Panc1 (cell line): ENCODE results near the gene TOLLIP. TPM values are rescaled to one million over a fixed set of nuclear protein-coding genes. Genes with fewer than 3 reads are reported as not detected.

Experiments used
- ATAC-seq: fragments of 200-7000 bp; cut with Tn5 transposase; 2 replicates; pipeline ENCODE4 v1.9.1; 2020; ENCODE audit warnings: mild to moderate bottlenecking, moderate library complexity
- BruUV-seq: library from RNA; stranded (reverse); fragments of 400-500 nt; replicated peaks from 2 replicates; lab custom pipeline; 2021; lab: Mats Ljungman, UMichigan
- CTCF ChIA-PET: fragments of 300-600 bp; sonication (Branson Sonifier 250); formaldehyde crosslinking; loops from one replicate; lab custom pipeline; 2022; ENCODE audit warnings: antibody characterized with exemption; lab: Charles Lee
- POLR2A ChIA-PET: fragments of 300-600 bp; sonication (Branson Sonifier 250); formaldehyde crosslinking; loops from one replicate; lab custom pipeline; 2022; ENCODE audit warnings: antibody characterized with exemption; lab: Charles Lee
- DNase-seq: peaks from one replicate; pipeline ENCODE4 v3.0.0-alpha.2; 2010; ENCODE audit warnings: low read depth, low spot score
- H3K27ac ChIP-seq: 2 replicates; pipeline ENCODE4 v1.5.1; 2011; ENCODE audit warnings: mild to moderate bottlenecking, low read length, inconsistent platforms
- H3K27me3 ChIP-seq: fragments of 200-500 bp; sonication (Bioruptor generic); 2 replicates; pipeline ENCODE4 v1.6.0; 2014; ENCODE audit warnings: low read length, inconsistent platforms; ENCODE audit not compliant: control insufficient read depth, insufficient read depth
- H3K36me3 ChIP-seq: fragments of 200-500 bp; sonication (Bioruptor generic); 2 replicates; pipeline ENCODE4 v1.5.1; 2014; ENCODE audit warnings: inconsistent platforms, mild to moderate bottlenecking, low read length, moderate library complexity; ENCODE audit not compliant: control insufficient read depth, insufficient read depth
- H3K4me1 ChIP-seq: 2 replicates; pipeline ENCODE4 v1.5.1; 2011; ENCODE audit warnings: inconsistent platforms, mild to moderate bottlenecking, low read length, moderate library complexity; ENCODE audit not compliant: control insufficient read depth, insufficient read depth
- H3K4me3 ChIP-seq, 2 experiments: 2 replicates each; pipeline ENCODE4 v1.5.1; 2011 to 2012; ENCODE audit warnings: low read depth in 2 of 2, low read length in 2 of 2, mild to moderate bottlenecking in 2 of 2, inconsistent platforms in 1 of 2, moderate library complexity in 1 of 2
- H3K9me3 ChIP-seq: fragments of 200-500 bp; sonication (Bioruptor generic); 2 replicates; pipeline ENCODE4 v1.5.1; 2014; ENCODE audit warnings: low read depth, mild to moderate bottlenecking, inconsistent platforms, low read length, moderate library complexity; ENCODE audit not compliant: control insufficient read depth, insufficient read depth
- CTCF ChIP-seq: fragments of 450-650 bp; IDR thresholded peaks from 2 replicates; pipeline ENCODE4 v1.5.1; 2017; ENCODE audit warnings: mild to moderate bottlenecking
- POLR2AphosphoS5 ChIP-seq: IDR thresholded peaks from 2 replicates; pipeline ENCODE4 v1.6.1; 2012; ENCODE audit warnings: mild to moderate bottlenecking, low read depth, low read length, moderate library complexity
- REST ChIP-seq, 2 experiments: IDR thresholded peaks; 2 replicates each; pipeline ENCODE4 v1.6.1; 2011 to 2012; ENCODE audit warnings: low read depth in 2 of 2, control low read depth in 1 of 2, low read length in 1 of 2, mild to moderate bottlenecking in 1 of 2, moderate library complexity in 1 of 2; ENCODE audit not compliant: insufficient read depth in 1 of 2
- SIN3A ChIP-seq: IDR thresholded peaks from 2 replicates; pipeline ENCODE4 v1.6.1; 2012; ENCODE audit warnings: low read depth, mild to moderate bottlenecking, low read length, moderate library complexity, borderline replicate concordance; ENCODE audit not compliant: insufficient read depth
- TCF7L2 ChIP-seq: IDR thresholded peaks from 2 replicates; pipeline ENCODE4 v1.6.1; 2011; ENCODE audit warnings: mild to moderate bottlenecking, low read depth, low read length, inconsistent platforms
- in situ Hi-C: cut with HindIII; loops from 2 replicates; pipeline ENCODE4 v1.10.0; 2016; ENCODE audit warnings: low sequenced_read_pairs, low pct_unique_long_range_greater_than_20kb
- intact Hi-C: fragments of 100-400 bp; cut with micrococcal nuclease; formaldehyde crosslinking; loops from one replicate; pipeline ENCODE4 v1.10.0; 2022; ENCODE audit not compliant: unreplicated experiment
- total RNA-seq: library from RNA; stranded (reverse); gene quantifications from one replicate; pipeline ENCODE4 v1.2.1, GENCODE V29; 2021; ENCODE audit not compliant: unreplicated experiment

TOLLIP gene
- total RNA-seq, 1 experiment from 2014 or later: 141 TPM

GRCh38 chr11:1302461-1303125 lies 6.8 kb downstream of the TOLLIP start:
- no TSS peak for BruUV-seq
- no peak for TF ChIP-seq REST (IDR thresholded peaks at IDR 0.05; ENCODE audit: insufficient read depth in 1 of 2, low read depth in 2 of 2, low read length in 1 of 2)
- TF ChIP-seq SIN3A: no peak
- no peak for TF ChIP-seq TCF7L2
- no peak for TF ChIP-seq CTCF
- TF ChIP-seq POLR2AphosphoS5: no peak
- no peak overlapping the region for H3K4me3 ChIP-seq
- H3K9me3 ChIP-seq: no peaks in the 10 kb centered on the region
- ChIA-PET CTCF (interaction anchor here (1.6 kb wide), 1 partner anchor 9 kb away, joined by 3 read pairs; no protein-coding TSS in a partner anchor), POLR2A (no interaction called here)
- H3K27me3 ChIP-seq: no peaks in the 10 kb centered on the region
- in situ Hi-C loops: no loop called here
- ATAC-seq (no peak), DNase-seq (no peak)
- intact Hi-C loops: loop anchor here (10.0 kb wide), 1 partner anchor 212 kb away; no protein-coding TSS in a partner anchor
- H3K4me1 ChIP-seq: peaks cover 9% of the 10 kb centered on the region
- no peaks in the 10 kb centered on the region for H3K36me3 ChIP-seq
- no peak overlapping the region for H3K27ac ChIP-seq

- H3K36me3 ChIP-seq: no peaks in the 10 kb centered on the region
Measured at GRCh38 chr11:1302041-1302460, 7.4 kb downstream of the TOLLIP start.

More at GRCh38 chr11:1302041-1302460, 7.4 kb downstream of the TOLLIP start:
- Histone ChIP-seq H3K4me3 (no peak overlapping the region), H3K4me1 (peaks cover 4% of the 10 kb centered on the region; the same call in 1 of the 2 replicates), H3K9me3 (no peaks in the 10 kb centered on the region), H3K27me3 (no peaks in the 10 kb centered on the region), H3K27ac (no peak overlapping the region)
- ChIA-PET CTCF (interaction anchor here (1.6 kb wide), 1 partner anchor 8 kb away, joined by 3 read pairs; no protein-coding TSS in a partner anchor), POLR2A (interaction anchor here (0.5 kb wide), 1 partner anchor 87 kb away, joined by 4 read pairs; the partner anchor contains the start of gene BRSK2)
- in situ Hi-C loops: no loop called here
- ATAC-seq (no peak), DNase-seq (no peak)
- no TSS peak for BruUV-seq
- intact Hi-C loops: loop anchor here (10.0 kb wide), 1 partner anchor 213 kb away; no protein-coding TSS in a partner anchor
- TF ChIP-seq SIN3A (no peak), POLR2AphosphoS5 (no peak), REST (IDR thresholded peaks at IDR 0.05; ENCODE audit: insufficient read depth in 1 of 2, low read depth in 2 of 2, low read length in 1 of 2) (no peak), CTCF (no peak), TCF7L2 (no peak)
